ENCODE measurements around the gene ALDH3A1. TPM values are rescaled to one million over a fixed set of nuclear protein-coding genes. Genes with fewer than 3 reads are reported as not detected.

ALDH3A1 gene
- total and polyA plus RNA-seq, 2 experiments from 2014 or later, result 0.17 to 0.21 TPM

DNA sequence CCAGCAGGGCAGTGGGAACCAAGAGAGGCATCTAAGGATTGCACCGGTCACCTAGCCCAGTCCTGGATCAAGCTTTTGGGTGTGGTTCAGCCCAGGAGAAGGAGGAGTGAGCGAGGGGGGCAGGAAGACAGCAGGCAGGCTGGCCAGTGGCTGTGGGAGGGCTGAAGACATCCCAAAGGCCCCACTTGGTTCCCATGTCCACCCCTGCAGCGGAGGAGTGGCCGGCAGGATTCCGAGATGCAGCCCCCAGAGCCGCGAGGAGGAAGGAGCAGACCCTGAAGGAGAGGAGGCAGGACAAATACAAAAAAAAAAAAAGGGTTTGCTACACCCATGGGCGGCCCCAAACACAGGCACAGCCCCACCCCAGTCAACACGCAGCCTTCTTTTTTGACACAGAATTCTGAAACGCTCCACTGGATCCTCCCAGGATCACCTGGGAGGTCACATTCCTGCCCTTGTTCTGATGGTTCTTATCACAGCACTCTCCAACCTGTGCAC lies 30.6 kb downstream of the ALDH3A1 start:
- Histone ChIP-seq H3K4me2 (no peak overlapping the region), H3K79me2 (replicated peaks; ENCODE audit: insufficient read depth) (no peaks in the 10 kb centered on the region), H3K27ac (ENCODE audit: low read depth) (no peak overlapping the region), H3F3A (replicated peaks; ENCODE audit: low read depth) (no peaks in the 10 kb centered on the region), H3K27me3 (ENCODE audit: insufficient read depth) (no peaks in the 10 kb centered on the region), H4K20me1 (replicated peaks; ENCODE audit: insufficient read depth) (no peaks in the 10 kb centered on the region), H2AFZ (no peak overlapping the region), H3K36me3 (ENCODE audit: insufficient read depth) (no peaks in the 10 kb centered on the region), H3K4me3 (no peak overlapping the region), H3K9me2 (ENCODE audit: insufficient read depth) (no peaks in the 10 kb centered on the region), H3K4me1 (ENCODE audit: insufficient read depth) (0 out of 2 replicates have a peak, but pooled peaks cover 4% of the 10 kb centered on the region)
- DNase-seq (ENCODE audit: low spot score) (no peak), ATAC-seq (no peak)
- H3K27ac Mint-ChIP-seq, result no peak overlapping the region
- H3K4me1 Mint-ChIP-seq, result peaks cover 14% of the 10 kb centered on the region
- H3K9me3 Mint-ChIP-seq, result no peaks in the 10 kb centered on the region; the same call in 2 of the 3 replicates
- TF ChIP-seq, protein P1, sequence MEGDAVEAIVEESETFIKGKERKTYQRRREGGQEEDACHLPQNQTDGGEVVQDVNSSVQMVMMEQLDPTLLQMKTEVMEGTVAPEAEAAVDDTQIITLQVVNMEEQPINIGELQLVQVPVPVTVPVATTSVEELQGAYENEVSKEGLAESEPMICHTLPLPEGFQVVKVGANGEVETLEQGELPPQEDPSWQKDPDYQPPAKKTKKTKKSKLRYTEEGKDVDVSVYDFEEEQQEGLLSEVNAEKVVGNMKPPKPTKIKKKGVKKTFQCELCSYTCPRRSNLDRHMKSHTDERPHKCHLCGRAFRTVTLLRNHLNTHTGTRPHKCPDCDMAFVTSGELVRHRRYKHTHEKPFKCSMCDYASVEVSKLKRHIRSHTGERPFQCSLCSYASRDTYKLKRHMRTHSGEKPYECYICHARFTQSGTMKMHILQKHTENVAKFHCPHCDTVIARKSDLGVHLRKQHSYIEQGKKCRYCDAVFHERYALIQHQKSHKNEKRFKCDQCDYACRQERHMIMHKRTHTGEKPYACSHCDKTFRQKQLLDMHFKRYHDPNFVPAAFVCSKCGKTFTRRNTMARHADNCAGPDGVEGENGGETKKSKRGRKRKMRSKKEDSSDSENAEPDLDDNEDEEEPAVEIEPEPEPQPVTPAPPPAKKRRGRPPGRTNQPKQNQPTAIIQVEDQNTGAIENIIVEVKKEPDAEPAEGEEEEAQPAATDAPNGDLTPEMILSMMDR (conservative IDR thresholded peaks at IDR 0.05; ENCODE audit: low read depth in 2 of 2), result no peak
- no peak for TF ChIP-seq STAT1 (IDR thresholded peaks at IDR 0.05; ENCODE audit: unreplicated experiment)
- TF ChIP-seq, protein P2, sequence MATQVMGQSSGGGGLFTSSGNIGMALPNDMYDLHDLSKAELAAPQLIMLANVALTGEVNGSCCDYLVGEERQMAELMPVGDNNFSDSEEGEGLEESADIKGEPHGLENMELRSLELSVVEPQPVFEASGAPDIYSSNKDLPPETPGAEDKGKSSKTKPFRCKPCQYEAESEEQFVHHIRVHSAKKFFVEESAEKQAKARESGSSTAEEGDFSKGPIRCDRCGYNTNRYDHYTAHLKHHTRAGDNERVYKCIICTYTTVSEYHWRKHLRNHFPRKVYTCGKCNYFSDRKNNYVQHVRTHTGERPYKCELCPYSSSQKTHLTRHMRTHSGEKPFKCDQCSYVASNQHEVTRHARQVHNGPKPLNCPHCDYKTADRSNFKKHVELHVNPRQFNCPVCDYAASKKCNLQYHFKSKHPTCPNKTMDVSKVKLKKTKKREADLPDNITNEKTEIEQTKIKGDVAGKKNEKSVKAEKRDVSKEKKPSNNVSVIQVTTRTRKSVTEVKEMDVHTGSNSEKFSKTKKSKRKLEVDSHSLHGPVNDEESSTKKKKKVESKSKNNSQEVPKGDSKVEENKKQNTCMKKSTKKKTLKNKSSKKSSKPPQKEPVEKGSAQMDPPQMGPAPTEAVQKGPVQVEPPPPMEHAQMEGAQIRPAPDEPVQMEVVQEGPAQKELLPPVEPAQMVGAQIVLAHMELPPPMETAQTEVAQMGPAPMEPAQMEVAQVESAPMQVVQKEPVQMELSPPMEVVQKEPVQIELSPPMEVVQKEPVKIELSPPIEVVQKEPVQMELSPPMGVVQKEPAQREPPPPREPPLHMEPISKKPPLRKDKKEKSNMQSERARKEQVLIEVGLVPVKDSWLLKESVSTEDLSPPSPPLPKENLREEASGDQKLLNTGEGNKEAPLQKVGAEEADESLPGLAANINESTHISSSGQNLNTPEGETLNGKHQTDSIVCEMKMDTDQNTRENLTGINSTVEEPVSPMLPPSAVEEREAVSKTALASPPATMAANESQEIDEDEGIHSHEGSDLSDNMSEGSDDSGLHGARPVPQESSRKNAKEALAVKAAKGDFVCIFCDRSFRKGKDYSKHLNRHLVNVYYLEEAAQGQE (IDR thresholded peaks at IDR 0.05; ENCODE audit: unreplicated experiment), result no peak
- no peak for TF ChIP-seq JUNB (IDR thresholded peaks at IDR 0.05; ENCODE audit: unreplicated experiment)
- TF ChIP-seq, protein P3, sequence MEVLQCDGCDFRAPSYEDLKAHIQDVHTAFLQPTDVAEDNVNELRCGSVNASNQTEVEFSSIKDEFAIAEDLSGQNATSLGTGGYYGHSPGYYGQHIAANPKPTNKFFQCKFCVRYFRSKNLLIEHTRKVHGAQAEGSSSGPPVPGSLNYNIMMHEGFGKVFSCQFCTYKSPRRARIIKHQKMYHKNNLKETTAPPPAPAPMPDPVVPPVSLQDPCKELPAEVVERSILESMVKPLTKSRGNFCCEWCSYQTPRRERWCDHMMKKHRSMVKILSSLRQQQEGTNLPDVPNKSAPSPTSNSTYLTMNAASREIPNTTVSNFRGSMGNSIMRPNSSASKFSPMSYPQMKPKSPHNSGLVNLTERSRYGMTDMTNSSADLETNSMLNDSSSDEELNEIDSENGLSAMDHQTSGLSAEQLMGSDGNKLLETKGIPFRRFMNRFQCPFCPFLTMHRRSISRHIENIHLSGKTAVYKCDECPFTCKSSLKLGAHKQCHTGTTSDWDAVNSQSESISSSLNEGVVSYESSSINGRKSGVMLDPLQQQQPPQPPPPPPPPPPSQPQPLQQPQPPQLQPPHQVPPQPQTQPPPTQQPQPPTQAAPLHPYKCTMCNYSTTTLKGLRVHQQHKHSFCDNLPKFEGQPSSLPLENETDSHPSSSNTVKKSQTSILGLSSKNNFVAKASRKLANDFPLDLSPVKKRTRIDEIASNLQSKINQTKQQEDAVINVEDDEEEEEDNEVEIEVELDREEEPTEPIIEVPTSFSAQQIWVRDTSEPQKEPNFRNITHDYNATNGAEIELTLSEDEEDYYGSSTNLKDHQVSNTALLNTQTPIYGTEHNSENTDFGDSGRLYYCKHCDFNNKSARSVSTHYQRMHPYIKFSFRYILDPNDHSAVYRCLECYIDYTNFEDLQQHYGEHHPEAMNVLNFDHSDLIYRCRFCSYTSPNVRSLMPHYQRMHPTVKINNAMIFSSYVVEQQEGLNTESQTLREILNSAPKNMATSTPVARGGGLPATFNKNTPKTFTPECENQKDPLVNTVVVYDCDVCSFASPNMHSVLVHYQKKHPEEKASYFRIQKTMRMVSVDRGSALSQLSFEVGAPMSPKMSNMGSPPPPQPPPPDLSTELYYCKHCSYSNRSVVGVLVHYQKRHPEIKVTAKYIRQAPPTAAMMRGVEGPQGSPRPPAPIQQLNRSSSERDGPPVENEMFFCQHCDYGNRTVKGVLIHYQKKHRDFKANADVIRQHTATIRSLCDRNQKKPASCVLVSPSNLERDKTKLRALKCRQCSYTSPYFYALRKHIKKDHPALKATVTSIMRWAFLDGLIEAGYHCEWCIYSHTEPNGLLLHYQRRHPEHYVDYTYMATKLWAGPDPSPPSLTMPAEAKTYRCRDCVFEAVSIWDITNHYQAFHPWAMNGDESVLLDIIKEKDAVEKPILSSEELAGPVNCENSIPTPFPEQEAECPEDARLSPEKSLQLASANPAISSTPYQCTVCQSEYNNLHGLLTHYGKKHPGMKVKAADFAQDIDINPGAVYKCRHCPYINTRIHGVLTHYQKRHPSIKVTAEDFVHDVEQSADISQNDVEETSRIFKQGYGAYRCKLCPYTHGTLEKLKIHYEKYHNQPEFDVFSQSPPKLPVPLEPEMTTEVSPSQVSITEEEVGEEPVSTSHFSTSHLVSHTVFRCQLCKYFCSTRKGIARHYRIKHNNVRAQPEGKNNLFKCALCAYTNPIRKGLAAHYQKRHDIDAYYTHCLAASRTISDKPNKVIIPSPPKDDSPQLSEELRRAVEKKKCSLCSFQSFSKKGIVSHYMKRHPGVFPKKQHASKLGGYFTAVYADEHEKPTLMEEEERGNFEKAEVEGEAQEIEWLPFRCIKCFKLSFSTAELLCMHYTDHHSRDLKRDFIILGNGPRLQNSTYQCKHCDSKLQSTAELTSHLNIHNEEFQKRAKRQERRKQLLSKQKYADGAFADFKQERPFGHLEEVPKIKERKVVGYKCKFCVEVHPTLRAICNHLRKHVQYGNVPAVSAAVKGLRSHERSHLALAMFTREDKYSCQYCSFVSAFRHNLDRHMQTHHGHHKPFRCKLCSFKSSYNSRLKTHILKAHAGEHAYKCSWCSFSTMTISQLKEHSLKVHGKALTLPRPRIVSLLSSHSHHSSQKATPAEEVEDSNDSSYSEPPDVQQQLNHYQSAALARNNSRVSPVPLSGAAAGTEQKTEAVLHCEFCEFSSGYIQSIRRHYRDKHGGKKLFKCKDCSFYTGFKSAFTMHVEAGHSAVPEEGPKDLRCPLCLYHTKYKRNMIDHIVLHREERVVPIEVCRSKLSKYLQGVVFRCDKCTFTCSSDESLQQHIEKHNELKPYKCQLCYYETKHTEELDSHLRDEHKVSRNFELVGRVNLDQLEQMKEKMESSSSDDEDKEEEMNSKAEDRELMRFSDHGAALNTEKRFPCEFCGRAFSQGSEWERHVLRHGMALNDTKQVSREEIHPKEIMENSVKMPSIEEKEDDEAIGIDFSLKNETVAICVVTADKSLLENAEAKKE (CRISPR knock-in tag; IDR thresholded peaks at IDR 0.05), result no peak
- TF ChIP-seq ZNF331 (CRISPR knock-in tag; IDR thresholded peaks at IDR 0.05; ENCODE audit: low read depth), result no peak
- no peak for TF ChIP-seq CREB1 (CRISPR knock-in tag; IDR thresholded peaks at IDR 0.05; ENCODE audit: low read depth)
- no peak for TF ChIP-seq POLR2AphosphoS5 (IDR thresholded peaks at IDR 0.05; ENCODE audit: low read depth)
- no peak for TF ChIP-seq NANOG (IDR thresholded peaks at IDR 0.05; ENCODE audit: borderline replicate concordance)
- TF ChIP-seq EZH2phosphoT487 (IDR thresholded peaks at IDR 0.05; ENCODE audit: unreplicated experiment), result no peak
- TF ChIP-seq ZNF114 (CRISPR knock-in tag; IDR thresholded peaks at IDR 0.05), result no peak
- TF ChIP-seq EZH2 (IDR thresholded peaks at IDR 0.05; ENCODE audit: low read depth, unreplicated experiment), result no peak
- TF ChIP-seq, protein P4, sequence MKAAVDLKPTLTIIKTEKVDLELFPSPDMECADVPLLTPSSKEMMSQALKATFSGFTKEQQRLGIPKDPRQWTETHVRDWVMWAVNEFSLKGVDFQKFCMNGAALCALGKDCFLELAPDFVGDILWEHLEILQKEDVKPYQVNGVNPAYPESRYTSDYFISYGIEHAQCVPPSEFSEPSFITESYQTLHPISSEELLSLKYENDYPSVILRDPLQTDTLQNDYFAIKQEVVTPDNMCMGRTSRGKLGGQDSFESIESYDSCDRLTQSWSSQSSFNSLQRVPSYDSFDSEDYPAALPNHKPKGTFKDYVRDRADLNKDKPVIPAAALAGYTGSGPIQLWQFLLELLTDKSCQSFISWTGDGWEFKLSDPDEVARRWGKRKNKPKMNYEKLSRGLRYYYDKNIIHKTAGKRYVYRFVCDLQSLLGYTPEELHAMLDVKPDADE (IDR thresholded peaks at IDR 0.05), result no peak
- H3K36me3 Mint-ChIP-seq (ENCODE audit: low read depth), result no peaks in the 10 kb centered on the region
- no peak overlapping the region for H3K4me3 Mint-ChIP-seq
- peaks cover 13% of the 10 kb centered on the region for H3K27me3 Mint-ChIP-seq (ENCODE audit: insufficient read depth, low read depth, poor library complexity)
